SKM-1 (cell line): Measurements from ENCODE around the gene TRDMT1.
A peak's percentile ranks its signal among the peaks of the same experiment; 100 is the strongest.

ENCODE experiments used
- DNase-seq: peaks from one replicate; lab custom pipeline; 2025; ENCODE audit not compliant: unreplicated experiment; lab: John Stamatoyannopoulos, UW

The TRDMT1 gene

DNA sequence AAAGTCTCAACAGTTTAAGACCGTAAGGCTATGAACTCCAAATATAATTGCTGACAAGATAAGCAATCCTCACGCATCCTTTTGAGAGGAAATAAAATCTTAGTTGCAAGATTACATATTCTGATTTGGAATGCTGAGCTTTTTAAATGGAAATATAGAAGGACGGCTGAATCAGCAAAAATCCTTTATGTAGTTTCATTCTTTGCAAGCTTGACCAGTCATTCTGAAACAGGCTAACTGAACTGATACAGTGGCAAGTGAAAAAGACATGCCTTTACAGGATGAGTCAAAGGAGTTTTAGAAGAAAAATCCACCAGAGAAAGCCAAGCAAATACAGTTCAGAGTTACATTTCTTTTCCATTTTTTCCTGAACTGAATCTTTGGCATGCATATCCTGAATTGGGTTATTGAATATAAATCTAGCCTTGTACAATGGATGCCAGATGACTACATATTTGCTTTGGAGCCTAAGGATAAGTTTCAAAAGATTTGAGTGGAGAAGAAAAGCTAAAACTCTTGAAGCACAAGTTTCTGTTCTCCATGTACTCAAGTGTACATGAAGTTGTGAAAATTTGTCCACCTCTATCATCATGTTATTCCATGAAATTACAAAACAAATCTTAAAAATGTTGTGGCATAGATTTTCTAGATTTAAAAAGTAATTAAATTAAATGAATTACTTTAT lies 30.9 kb upstream of the TRDMT1 start:
- no peak for DNase-seq

DNA sequence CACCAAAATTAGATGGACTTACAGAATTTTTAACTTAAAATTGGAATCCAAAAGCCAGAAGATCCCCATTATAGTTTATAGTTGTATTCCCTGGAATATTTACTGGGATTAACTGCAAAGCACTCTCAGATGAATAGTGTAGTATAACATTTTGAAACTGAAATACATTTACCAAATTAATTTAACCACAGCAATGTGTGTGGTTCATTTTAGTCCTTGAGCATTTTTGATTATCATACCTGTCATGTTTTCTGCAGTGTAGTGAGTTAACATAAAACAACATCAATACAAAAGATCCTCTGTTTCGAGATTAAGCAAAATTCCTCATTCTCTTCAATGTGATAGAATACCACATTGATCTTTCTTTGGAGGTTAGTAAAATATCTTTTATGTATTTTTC lies 30.3 kb upstream of the TRDMT1 start:
- no peak for DNase-seq

DNA sequence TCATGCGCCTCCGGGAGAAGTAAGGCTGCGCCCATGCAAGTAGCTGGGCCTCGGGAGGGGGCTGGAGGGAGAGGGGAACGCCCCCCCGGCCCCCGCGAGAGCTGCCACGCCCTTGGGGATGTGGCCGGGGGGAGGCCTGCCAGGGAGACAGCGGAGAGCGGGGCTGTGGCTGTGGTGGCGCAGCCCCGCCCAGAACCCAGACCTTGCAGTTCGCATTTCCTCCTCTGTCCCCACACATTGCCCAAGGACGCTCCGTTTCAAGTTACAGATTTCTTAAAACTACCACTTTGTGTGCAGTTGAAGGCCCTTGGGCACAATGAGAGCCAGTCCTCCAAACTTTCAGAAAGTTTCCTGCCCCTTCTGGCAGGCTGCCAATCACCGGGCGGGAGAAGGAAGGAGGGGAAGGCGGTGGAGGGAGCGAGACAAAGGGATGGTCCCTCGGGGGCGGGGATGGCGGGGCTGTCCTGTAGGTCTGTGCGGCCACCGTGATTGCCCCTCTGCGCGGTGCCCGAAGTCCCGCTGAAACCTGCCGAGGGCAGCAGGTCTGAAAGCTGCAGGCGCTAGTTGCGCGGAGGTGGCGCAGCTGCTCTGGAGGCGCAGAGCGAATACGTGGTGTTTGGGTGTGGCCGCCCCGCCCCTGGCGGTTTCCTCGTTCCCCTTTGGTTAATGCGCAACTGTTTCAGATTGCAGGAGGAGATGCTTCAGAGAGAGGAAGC lies 28.7 kb upstream of the TRDMT1 start:
- no peak for DNase-seq

DNA sequence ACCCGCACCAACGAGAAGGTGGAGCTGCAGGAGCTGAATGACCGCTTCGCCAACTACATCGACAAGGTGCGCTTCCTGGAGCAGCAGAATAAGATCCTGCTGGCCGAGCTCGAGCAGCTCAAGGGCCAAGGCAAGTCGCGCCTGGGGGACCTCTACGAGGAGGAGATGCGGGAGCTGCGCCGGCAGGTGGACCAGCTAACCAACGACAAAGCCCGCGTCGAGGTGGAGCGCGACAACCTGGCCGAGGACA lies 28.2 kb upstream of the TRDMT1 start:
- no peak for DNase-seq

DNA sequence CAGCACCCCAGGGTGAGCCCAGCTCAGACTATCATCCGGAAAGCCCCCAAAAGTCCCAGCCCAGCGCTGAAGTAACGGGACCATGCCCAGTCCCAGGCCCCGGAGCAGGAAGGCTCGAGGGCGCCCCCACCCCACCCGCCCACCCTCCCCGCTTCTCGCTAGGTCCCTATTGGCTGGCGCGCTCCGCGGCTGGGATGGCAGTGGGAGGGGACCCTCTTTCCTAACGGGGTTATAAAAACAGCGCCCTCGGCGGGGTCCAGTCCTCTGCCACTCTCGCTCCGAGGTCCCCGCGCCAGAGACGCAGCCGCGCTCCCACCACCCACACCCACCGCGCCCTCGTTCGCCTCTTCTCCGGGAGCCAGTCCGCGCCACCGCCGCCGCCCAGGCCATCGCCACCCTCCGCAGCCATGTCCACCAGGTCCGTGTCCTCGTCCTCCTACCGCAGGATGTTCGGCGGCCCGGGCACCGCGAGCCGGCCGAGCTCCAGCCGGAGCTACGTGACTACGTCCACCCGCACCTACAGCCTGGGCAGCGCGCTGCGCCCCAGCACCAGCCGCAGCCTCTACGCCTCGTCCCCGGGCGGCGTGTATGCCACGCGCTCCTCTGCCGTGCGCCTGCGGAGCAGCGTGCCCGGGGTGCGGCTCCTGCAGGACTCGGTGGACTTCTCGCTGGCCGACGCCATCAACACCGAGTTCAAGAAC lies 27.7 kb upstream of the TRDMT1 start:
- DNase-seq, result no peak

DNA sequence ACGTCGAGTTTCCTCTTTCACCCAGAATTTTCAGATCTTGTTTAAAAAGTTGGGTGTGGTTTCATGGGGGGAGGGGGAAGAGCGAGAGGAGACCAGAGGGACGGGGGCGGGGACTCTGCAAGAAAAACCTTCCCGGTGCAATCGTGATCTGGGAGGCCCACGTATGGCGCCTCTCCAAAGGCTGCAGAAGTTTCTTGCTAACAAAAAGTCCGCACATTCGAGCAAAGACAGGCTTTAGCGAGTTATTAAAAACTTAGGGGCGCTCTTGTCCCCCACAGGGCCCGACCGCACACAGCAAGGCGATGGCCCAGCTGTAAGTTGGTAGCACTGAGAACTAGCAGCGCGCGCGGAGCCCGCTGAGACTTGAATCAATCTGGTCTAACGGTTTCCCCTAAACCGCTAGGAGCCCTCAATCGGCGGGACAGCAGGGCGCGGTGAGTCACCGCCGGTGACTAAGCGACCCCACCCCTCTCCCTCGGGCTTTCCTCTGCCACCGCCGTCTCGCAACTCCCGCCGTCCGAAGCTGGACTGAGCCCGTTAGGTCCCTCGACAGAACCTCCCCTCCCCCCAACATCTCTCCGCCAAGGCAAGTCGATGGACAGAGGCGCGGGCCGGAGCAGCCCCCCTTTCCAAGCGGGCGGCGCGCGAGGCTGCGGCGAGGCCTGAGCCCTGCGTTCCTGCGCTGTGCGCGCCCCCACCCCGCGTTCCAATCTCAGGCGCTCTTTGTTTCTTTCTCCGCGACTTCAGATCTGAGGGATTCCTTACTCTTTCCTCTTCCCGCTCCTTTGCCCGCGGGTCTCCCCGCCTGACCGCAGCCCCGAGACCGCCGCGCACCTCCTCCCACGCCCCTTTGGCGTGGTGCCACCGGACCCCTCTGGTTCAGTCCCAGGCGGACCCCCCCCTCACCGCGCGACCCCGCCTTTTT lies 26.9 kb upstream of the TRDMT1 start, which contains the start of gene VIM:
Gene VIM (plus strand): TSS at position 151 of the 925 bp plus-strand sequence. CDS start 1,182 bp downstream, outside the sequence.
- DNase-seq, result no peak

DNA sequence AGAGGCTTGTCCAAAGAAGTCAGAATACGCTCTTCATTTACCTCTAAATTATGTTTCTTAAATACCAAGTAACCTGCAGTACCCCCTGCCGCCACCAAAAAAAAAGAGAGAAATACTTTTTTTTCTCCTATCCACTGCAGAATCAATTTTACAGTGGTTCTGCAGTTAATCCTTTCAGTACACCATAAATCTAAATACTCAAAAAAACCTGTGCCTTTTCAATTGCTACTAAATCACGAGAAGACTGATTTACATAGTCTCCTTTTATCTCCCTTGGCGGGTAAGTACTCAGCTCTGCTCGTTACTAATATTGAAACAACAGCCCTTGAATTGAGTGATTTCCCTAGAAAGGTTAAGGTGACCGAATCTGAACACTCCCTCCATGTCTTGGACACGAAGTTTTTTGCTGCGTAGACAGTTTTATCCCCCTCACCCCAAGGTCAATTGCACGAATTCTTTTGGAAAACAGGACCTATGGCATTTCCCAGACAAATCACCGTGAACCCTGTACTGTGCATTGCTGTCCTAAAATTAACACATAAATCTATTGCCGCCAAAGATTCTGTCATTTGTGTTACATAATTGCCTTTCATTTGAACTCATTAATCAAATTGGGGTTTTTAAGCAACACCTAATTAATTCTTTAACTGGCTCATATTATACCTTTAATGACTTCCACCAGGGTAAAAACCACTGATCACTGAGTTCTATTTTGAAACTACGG lies 26.1 kb upstream of the TRDMT1 start:
- no peak for DNase-seq

DNA sequence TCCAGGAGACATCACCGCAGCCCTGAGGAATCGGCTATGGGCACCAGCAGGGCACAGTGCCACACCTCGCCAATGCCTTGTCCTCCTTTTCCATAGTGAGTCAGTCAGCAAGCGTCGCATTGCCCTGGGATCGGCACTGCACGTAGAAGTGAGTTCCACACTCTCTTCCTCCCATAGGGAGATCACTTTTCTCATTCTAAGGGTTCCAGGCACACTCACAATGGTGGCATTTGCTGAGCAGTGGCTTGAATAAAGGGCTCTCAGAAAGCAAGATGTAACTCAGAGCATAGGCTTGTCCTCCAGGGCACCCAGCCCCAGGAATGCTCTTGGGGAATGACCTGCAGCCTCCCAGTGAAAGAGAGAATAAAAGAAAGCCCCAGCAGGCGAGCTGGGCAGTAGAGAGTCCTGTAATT lies 25.4 kb upstream of the TRDMT1 start:
- DNase-seq, result no peak

DNA sequence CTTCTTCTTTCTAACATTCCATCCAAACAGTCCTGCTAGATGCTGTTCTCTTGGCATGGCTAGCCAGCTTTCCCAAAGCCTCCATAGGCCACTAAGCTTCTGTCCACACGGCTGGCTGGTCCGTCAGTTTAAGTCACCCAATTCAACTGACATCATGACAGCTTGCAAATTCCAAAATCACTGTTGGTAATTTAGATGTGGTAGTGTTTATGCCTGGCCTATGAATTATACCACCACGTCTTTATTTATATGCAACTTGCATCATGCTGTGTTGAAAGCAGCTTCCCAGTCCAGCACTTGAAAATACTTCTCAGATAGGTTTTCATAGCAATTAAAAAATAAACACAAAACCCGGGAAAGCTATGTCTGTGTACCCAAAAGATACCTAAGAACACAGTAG lies 24.3 kb upstream of the TRDMT1 start:
- no peak for DNase-seq

DNA sequence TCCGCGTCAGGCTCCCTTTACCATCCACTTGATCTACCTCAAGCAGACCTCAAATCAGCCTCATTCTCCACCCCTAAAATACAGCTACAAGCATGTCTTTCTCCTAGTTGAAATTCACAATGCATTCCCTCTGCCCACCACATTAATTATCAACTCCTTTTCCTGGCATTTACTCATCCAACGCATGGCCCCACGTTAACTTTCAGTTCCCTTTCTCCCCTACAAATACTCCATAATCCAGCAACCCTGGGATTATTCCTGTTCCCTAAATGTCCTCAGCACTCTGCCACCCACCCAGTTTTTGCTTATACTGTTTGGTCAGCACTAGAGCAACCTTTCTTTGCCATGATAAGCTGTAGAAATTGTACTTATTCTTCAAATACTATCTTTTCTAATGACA lies 20.9 kb upstream of the TRDMT1 start:
- DNase-seq, result no peak

DNA sequence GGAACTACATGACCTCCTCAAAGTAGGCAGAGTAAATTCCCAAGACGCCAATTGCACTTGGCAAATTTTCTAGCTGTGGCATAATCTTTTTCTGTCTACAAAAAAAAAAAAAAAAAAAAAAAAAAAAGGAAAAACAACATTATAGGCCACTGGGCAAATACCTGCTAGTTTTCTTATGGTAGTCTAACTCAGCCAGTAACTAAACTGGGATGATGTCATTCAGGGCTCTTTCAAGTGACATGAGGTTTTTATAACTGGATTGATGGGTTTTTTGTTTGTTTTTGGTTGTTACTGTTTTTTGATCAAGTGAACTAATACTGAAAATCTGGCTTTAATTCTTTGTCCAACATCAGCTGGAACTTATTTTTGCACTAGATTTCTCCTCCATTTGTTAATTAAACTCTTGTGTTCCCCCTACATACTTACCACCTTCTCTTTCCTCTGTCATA lies 19.2 kb upstream of the TRDMT1 start:
- no peak for DNase-seq

DNA sequence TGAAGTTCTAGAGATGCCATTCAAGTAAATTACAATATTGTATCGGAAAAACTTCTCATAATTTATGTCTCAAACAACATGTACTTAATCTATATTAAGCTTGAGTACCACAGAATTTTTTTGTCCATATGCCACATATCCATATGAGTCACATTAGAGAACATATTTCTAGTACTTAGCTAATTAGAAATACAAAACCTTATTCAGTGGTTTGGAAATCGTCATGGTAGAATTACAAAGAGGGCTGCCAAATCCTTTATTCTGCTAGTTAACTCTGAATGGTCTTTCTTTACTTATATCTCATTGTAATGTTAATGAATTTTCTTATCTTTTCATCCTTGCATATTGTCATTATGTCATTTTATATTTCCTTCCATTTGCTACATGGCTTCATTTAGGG lies 17.6 kb upstream of the TRDMT1 start:
- no peak for DNase-seq

DNA sequence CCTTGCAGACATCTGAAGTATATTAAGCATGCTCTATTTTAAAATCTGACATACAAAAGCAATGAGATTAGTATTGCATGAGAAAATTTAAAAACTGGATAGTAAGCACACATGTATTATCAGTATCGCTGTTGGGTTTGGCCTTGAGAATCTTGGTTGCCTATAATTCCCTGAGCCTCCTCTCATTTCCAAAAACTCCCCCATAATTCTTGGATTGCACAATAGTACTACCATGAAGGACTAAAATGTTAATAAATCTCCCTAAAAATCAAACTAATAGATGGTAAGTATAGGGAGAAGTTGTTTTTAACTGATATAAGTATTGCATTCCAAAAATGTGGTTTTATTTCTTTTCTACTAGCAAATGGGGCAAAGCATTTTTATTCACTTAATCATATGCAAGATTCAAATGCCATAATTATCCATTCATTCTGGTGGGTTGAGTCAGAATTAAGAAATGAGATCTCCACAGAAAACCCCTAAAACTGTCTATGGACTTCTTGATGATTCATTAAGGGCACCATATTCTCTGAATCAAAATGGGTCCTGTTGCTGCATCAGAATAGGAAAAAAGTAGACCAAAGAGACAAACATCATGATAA lies 16.3 kb upstream of the TRDMT1 start:
- DNase-seq, result no peak

DNA sequence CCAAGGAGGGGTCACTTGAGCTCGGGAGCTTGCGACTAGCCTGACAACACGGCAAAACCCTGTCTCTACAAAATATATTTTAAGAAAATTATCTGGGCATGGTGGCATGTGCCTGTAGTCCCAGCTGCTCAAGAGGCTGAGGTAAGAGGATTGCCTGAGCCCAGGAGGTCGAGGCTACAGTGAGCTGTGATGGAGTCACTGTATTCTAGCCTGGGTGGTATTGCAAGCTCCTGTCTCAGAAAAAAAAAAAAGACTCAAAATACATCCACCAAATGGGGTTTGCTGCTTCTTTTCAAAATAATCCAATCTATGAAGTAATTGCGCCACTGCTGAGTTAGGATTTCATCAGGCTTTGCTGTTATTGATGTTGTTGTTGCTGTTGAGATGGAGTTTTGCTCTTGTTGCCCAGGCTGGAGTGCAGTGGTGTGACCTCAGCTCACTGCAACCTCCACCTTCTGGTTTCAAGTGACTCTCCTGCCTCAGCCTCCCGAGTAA lies 15.5 kb upstream of the TRDMT1 start:
- DNase-seq, result no peak

DNA sequence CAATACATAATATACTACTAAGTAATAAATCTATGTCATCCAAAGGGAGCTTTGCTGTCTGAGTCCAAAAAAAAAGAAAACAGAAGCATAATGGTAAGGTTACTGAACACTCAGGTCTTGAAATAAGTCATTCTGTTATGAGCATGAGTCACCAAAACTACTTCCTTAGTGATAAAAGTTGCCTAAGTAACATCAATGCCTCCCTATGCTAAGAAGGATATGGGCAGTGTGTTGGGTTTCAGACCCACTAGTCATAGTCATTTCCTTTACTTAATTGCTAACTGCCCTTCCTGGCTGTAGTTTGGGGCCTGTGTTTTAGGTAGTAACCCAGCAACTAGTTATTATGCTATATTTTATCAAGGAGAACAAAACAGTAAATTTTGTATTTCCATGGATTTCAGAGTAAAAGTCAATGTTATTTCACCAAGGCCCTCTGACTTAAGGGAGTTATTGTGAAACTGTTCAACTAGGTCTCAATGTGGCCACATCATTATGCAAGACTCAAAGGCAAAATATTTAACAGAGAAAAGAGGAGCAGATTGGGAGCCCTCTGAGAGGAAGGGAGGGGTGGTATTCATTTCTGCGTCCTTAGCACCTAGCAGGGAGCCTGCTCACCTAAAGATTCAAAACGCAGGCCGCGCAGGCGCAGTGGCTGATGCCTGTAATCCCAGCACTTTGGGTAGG lies 14.9 kb upstream of the TRDMT1 start:
- DNase-seq, result peak; percentile 77

DNA sequence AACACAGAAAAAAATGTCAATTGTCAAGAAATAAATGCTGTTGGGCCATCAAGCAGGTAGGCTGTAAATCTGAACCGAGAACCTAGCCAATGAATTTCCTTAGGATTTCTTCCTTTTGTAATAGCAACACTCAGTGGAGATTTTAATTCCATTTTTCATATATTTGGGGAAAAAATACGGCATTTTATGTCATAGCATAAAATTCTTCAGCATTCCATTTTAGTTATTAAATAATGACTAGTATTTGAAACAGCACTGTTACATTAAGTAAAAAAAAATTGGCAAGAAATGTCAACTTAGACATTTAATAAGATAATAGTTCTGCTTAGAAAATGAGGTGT lies 14.3 kb upstream of the TRDMT1 start:
- DNase-seq, result no peak

DNA sequence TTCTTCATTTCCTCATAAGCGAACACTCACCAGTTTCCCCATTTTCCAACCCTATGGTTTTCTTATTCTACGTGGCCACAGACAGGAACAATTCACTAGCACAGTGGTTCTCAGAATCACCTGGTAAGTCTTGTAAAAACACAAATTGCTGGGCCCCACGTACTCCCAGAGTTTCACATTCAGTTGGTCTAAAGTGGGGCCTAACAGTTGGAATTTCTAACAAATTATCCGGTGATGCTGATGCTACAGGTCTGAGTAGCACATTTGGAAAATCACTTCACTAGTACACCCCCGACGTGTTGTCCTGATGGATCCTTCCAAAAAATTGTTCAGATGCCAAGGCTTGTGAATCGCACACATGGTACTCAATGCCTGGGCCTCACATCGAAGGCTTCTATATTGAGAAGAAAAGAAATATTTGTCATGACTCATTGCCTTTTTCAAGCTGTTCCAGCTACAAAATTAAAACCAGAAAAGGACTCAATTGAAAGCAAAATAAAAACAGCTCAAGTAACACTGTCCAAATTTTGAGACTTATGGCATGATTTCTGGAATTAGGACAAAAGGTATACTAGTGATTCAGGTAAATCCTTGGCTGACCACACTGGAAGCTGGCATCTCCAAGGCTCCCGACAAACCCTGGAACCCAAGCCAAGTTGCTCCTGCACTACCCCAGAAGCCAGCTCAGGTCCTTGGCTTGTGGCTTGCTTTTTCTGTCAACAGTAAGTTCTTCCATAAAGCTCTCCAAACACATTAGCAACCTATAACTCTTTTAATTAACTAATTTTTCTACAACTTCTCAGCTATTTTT lies 13.7 kb upstream of the TRDMT1 start:
- DNase-seq, result no peak

DNA sequence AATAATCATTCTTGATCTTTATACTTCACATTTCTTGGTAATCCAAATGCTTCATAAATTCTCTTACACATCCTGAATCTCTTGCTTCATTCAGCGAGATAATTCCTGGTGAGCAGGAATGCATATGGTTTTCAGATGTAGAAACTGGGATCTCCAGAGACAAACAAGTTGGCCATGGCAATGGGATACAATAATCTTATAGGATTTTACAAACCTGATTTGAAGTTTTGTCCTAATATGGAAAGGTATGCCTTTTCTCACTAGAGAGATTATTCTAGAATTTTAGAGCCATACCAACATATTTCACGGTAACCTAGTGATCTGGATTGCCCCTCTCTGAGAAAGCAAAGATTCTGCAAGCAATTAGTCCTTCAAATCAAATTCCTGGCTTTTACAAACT lies 13.1 kb upstream of the TRDMT1 start:
- DNase-seq, result no peak
